Activated CD4-positive, alpha-beta T cell treated with anti-CD3 and anti-CD28 coated beads, Interleukin-10, Interleukin-2, amounts not matched to agents 100 ng/mL and 50 ng/mL, durations not matched to agents 16 hours and 8 hours (primary cell): ENCODE data around the gene LTB.

Source experiments
- DNase-seq: peaks from one replicate; pipeline ENCODE4 v3.0.0-alpha.2; 2020

Gene LTB

DNA sequence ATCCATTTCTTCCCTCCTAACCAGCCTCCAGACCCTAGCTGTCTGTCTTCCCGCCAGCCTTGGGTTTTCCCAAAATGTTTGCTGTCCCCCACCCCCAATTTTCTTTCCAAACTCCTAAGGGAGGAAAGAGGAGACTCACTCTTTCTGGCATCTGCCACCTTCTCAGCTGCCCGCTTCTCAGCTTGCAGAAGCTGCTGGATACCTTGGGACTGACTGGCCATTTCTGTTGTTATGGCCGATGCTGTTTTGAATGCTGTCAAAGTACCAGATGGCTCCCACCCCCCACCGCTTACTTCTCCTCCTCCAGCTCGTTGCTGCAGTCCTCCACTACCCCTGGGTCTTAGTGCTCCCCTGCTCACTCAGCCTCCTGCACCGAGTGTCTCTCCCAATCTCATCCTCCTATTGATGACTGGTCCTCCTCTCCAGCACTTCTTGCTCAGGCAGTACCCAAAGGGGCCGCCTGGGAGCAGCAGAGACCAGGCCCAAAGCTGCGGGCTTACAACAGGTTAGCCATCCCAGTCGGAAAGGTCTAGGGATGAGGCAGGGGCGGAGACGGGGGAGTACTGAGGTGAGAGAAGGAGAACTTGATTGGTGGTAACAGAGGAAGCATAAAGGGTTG, 35.8 kb downstream of the LTB start, which contains the start of gene ATP6V1G2:
ATP6V1G2 (minus strand) TSS at position 270 of the 619 bp plus-strand sequence; CDS start at position 221, 49 bp downstream.
- DNase-seq = peak; percentile 95

DNA sequence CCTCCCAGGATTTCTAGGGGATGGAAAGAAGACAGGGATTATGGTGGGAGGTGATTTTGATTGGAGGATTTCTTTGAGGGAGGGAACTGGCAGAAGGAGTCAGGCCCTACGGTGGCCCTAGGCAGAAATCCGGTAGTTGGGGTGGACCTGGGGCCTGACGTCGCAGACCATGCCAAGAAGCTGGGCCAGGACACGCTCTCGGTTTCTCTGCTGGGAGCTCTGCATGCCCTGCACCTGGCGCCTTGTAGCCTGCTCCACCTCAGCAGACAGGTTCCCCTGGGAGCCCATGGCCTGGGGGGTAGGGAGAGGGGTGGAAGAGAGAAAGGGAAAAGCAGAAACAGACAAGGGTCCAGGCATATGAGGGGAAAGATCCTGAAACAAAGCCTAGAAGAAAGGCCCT, 36.9 kb downstream of the LTB start:
- no peak for DNase-seq

DNA sequence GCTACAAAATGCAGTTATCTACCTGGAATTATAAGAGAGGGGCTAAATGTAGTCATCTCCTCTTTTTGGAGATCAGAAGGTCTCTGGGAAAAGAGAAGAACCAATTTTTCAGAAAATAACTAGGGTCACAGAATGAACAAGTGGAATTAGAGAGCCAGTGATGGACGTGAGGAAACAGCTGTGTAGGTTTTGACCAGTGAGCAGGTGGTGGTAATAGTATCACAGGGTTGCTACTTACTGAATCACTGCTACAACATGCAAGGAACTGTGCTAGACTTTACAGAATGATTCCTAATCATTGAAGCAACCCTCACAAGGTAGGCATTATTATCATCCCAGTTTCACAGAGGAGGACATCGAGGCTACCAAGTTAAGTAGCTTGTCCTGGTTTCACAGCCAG, 37.5 kb downstream of the LTB start:
- DNase-seq = no peak

DNA sequence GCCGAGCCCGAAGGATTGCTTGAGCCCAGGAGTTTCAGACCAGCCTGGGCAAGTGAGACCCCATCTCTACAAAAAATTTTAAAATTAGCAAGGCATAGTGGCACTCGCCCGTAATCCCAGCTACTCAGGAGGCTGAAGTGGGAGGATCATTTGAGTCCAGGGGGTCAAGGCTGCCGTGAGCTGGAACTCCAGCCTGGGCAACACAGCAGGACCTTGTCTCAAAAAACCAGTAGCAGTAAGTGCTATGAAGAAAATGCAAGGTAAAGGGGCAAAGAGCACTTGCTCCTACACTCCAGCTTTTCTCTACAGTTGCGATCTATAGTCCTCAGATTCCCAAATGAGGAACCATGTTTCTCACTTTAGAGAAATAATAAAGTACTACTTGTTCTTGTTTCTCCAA, 38.6 kb downstream of the LTB start:
- DNase-seq = no peak

DNA sequence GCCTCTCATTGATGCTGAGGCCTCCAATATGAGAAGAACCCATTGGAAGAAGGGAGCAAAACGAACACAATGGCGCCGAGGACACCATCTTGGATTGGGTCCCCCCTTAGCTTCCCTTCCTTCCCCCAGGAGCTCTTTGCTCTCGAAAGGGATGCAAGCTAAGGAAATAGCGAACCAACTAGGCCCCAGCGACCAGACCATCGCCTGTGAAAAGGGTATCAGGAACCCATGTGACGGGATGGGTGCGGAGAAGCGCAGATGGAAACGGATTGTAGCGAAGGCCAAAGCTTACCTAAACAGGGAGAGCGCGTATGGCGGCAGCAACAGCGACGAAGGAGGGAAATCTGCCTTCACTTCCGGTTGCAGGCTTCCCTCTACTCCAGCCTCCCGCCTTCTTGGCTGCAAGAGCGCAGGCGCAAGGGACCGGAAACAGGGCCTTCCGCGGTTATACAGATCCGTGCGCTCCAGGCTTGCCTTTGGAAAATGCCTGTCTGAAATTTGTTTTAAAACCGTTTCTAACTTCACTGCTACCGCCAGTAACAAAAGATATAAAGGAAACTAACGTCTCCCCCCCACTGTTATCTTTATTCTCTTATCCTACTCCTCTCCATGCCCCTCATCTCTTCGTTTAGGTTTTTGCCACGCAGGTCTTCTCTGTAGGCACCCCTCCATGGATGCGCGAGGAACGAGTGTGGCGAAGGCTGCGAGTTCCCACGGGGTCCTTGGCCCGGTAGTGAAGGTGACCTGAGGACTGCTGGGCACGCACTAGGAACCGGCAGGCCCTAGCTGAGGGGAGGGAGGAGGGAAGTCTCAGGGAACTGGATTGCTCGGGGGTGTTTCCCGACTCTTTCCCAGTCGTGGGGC, 40.3 kb downstream of the LTB start, which contains the start of gene DDX39B:
DDX39B (minus strand) TSS at position 346 of the 864 bp plus-strand sequence. CDS start 1,471 bp downstream, outside the sequence.
- DNase-seq = peak; percentile 98

DNA sequence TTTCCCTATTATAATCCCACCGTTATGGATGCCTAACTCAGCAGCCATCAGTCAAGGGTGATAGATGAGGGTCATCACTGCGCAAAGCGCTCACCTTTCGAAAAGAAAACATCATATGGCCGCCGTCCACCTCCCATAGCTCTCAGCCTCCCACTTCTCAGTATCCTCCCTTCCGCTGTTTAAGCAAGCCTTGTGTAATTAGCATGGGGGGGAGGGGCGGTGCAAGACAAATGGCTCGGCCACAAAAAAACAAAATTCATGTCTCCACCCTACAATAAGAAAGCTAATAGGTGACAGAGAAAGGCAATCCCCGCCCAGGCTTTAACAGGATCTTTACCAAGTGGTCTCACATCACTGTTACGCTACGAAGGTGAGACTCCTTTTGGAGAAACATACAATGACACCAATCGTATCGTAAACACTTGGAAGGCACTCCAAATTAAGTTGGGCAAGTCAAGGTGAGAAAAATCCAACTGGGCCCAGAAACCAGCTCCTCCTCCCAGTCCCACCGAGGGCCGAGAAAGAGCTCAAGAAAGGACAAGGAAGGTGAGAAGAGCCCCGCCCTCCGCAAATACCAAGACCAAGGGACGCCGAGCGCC, 41.1 kb downstream of the LTB start:
- DNase-seq = peak; percentile 76

DNA sequence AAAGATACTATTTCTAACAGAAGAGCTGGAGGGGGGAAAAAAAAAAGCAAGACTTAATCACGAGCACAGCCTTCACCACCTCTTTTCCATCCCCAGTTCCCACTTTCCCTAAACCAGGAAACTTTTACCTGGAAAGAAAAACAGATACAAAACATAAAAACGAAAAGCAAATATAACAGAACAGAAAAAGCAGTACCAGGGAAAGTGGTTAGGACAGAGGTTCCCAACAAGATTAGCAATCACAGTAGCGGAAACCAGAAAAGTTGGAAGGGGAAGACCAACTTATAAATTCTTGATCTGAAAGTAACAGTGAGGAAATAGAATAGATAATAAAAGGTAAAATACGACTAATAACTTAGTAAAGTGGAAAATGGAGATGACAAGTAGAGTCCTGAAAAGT, 41.6 kb downstream of the LTB start:
- DNase-seq = no peak

DNA sequence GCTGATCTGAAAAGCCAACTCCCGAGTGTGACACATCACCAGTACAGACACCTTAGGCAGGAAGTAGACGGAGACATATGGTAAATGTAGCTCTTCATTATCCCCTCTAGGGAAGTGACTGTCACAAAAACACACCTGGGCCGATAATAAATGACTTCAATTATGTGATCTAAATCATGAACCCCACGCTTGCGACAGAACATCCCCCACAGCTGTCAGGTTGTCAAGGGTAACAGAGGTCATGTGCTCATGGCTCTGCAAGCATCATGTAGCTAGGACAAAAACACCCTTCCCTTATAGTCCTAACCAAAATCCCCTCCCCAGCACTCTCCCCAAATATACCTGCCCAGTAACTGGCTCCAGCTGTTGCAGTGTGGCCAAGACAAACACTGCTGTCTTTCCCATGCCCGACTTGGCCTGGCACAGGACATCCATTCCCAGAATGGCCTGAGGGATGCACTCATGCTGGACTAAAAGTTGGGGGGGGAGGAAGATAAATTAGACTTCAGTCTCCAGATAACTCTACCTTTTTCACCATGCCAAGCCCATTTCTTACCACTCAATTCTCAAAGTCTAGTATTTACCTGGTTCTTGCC, 43.3 kb downstream of the LTB start:
- no peak for DNase-seq

DNA sequence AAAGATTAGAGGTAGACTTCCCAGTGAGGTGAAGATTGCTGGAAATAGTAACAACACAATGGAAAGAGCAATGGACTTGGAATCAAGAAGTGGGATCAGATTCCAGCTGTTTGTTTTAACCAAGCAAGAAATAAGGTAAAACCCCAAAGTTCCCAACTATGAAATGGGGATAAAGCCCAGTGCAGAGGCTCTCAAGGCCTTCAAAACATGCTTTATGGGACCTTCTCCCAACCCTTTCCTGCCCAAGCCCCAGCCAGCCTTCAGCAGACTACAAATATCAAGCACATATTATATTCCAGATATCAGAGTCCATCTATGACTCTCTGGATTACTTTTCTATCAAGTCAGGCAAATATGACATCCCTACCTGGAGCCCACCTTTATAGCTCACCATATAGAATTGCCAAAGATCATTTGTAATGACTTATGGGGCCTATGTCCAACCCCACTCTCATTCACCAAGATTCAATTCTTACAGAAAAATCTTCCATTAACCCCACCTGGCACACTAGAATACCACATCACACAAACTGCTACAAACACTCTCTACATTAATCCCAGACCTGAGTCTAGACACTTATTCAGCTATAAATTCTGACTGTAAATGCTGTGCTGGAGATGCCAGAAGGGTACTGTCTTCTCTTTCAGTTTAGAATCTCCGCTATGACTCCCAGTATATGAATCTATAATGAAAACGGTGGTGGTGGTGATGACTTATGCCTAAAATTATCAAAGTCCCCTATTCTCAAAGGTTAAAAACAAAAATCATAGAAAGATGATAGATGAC, 46.5 kb downstream of the LTB start:
- no peak for DNase-seq

DNA sequence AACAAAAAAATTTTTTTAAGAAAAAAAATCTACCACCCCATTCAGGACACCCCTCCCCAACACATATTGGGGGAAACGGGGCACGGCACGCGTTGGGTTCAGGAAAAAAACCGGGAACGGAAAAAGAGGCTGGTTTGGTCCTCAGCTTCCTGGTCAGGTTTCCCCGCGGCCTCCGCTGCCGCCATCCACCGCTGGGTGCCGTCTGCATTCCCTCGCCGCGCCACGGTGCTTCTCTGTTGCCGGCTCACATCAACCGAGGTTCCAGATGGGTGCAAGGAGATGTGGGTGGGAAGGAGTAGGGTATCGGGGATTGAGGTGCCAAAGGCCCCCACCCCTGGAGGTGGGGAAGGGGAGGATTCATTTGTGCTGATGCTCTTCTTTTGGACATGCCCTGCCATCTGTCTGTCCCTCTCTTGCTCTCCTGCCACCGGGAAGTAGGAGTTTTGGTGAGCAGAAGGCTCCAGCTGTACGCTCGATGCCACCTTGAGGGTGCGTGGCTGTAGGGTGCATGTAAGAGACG, 47.6 kb downstream of the LTB start:
- no peak for DNase-seq

DNA sequence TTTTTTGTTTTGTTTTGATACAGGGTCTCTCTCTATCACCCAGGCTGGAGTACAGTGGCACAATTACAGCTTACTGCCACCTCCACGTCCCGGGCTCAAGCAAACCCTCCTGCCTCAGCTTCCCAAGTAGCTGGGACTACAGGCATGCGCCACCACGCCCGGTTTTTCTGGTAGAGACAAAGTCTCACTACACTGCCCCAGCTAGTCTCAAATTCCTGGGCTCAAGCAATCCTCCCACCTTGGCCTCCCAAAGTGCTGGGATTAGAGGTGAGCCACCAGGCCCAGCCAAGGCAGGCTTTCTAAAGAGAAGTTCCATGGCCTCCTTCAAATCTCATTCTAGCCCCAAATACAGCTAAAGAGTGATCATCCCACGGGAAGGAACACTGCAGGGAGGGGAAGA, 48.2 kb downstream of the LTB start:
- DNase-seq = no peak

DNA sequence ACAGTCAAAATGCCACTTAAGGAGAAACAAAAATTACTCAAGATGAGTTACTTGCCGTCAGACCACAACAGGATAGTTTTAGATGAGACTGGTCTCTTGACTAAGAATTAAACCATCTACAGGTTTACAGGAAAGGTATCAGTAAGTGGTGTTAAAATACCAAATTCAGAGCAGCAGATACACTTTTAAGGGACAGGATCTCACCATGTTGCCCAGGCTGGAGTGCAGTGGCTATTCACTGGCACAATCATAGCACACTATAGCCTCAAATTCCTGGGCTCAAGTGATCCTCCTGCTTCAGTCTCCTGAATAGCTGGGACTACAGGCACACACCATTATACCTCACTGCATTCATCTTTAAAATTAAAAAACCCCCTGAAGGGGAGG, 48.8 kb downstream of the LTB start:
- DNase-seq = peak; percentile 38

DNA sequence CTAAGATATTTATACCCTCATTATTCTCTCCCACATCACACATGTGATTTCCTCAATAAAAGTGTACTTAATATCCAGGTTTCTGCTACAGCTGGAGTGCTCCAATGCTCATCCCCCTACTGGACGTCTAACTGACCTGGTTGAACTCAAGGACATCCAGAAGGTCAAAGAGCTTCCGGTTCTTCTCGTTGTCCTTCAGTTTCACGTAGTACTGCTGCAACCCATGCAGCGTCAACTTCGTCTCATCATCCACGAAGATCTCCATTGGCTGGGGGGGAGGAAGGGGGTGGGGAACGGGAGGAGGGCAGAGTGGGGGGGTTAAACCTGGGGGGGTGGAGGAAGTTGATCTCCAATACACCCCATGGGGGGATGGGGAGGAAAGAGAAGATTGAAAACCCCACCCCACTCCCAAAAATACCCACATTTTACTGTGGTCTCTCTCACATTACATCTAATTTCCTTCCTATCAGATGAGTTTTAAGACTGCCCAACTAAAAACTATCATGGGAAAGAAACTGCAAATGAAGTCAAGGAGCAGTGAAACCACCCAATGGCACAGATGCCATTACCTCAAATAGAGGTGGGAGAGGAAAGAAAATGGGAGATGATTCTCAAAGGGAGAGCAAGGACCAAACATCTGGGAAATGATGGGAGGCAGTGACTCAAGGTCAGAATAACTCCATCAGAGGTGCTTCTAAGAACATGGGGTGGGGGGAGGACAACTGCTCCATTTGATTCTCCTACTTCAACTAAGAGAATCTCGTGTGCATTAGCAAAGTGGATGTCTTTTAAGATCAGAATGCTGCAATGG, 49.4 kb downstream of the LTB start:
- no peak for DNase-seq

DNA sequence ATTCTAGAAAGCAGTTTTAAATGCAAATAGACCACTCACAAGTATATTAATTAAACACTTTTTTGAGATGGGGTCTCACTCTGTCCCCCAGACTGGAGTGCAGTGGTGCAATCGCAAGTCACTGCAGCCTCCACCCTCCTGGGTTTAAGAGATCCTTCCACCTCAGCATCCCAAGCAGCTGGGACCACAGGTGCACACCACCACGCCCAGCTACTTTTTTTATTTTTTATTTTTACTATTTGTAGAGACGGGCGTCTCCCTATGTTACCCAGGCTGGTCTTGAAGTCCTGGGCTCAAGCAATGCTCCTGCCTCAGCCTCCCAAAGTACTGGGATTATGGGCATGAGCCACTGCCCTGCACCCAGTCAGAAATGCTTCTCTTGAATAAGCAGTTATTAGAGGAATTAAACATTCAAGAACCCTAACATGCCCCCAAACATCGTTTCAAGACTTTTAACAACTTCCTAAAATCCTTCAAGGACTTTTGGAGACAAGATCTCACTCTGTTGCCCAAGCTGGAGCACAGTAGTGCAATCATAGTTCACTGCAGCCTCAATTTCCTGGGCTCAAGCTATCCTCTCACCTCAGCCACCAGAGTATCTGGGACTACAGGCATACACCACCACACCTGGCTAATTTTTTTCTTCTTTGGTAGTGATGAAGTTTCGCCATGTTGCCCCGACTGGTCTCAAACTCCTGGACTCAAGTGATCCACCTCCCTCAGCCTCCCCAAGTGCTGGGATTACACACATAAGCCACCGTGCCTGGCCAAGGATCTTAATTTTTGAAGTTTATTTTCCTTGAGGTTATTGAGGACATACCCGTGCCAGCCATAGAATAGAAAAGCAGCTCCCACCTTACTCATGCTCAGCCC, 50.2 kb downstream of the LTB start:
- no peak for DNase-seq

DNA sequence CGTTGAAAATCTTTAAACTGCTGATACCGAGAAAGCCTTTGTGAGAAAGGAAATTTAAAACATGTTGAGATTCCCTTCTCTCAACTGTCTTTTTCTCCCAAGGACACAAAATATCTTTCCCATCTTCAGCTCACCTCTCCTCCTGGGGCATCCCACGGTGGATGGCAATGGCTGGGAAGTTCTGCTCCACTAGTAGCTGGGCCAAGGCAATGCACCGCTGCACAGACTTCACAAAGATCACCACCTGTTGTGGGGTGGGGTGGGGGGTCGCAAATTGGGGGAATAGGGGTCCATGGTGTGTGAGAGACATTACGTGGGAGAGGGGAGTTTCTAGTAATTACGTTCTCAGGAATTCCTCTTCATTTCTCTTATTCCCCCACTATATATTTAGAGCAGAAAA, 51.1 kb downstream of the LTB start:
- no peak for DNase-seq

DNA sequence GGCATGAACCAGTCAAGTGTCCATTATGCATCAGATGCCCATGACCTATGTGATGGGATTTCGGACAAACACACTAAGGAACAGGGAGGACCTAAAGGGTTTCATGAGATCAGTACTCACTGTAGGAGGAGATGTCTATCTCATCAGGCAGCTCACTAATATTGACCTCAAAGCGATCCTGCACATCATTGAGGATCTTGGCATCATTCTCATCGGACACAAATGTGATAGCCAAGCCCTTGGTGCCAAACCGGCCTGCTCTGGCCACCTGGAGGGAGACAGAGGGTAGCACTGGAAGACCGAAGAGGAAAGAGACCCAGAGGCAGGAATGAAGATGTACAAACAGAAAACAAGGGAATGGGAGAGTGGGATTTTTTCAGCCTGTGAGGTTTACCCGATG, 51.6 kb downstream of the LTB start:
- DNase-seq = no peak
